Naive thymus-derived CD4-positive, alpha-beta T cell (primary cell): ENCODE data around the gene BNIP3. TPM values are rescaled to one million over a fixed set of nuclear protein-coding genes. Genes with fewer than 3 reads are reported as not detected.

Experiments
- ATAC-seq: fragments of 150-1000 bp; cut with Tn5 transposase; 2 replicates; pipeline ENCODE4 v1.10.0; 2021; ENCODE audit warnings: mild to moderate bottlenecking, moderate library complexity
- CTCF ChIA-PET: fragments of 350-600 bp; sonication (Branson Sonifier 250); formaldehyde crosslinking; loops from one replicate; lab custom pipeline; 2021; ENCODE audit warnings: antibody characterized with exemption; lab: Charles Lee
- POLR2A ChIA-PET: fragments of 350-600 bp; sonication (Branson Sonifier 250); formaldehyde crosslinking; loops from one replicate; lab custom pipeline; 2021; ENCODE audit warnings: antibody characterized with exemption, inconsistent platforms; lab: Charles Lee
- DNase-seq, 9 donors: peaks; one replicate each; pipeline versions ENCODE4 v3.0.0 to v3.0.0-alpha.2; 2020 to 2022; ENCODE audit warnings: mixed read lengths in 1 of 9
- H3K27ac ChIP-seq: one replicate; pipeline ENCODE4 v1.7.0; 2013; ENCODE audit warnings: mild to moderate bottlenecking, low read depth, low read length, moderate library complexity
- H3K27me3 ChIP-seq, 2 donors: one replicate each; pipeline ENCODE4 v1.7.0; 2013; ENCODE audit warnings: low read length in 2 of 2, mild to moderate bottlenecking in 2 of 2, moderate library complexity in 2 of 2; ENCODE audit not compliant: control insufficient read depth in 2 of 2, insufficient read depth in 2 of 2
- H3K36me3 ChIP-seq, 3 experiments: 1 replicate in 2 of 3; 2 replicates in 1 of 3; pipeline ENCODE4 v1.7.0; 2013; ENCODE audit warnings: low read length in 3 of 3, mild to moderate bottlenecking in 3 of 3, moderate library complexity in 1 of 3; ENCODE audit not compliant: insufficient read depth in 3 of 3, control insufficient read depth in 2 of 3
- H3K4me1 ChIP-seq, 2 donors: one replicate each; pipeline ENCODE4 v1.7.0; 2013; ENCODE audit warnings: low read length in 2 of 2, mild to moderate bottlenecking in 2 of 2, moderate library complexity in 1 of 2; ENCODE audit not compliant: control insufficient read depth in 2 of 2, insufficient read depth in 2 of 2
- H3K4me3 ChIP-seq: 2 replicates; pipeline ENCODE4 v1.7.0; 2013; ENCODE audit warnings: mild to moderate bottlenecking, low read length
- H3K9me3 ChIP-seq, 3 experiments: 1 replicate in 2 of 3; 2 replicates in 1 of 3; pipeline ENCODE4 v1.7.0; 2013; ENCODE audit warnings: low read length in 3 of 3; ENCODE audit not compliant: control insufficient read depth in 2 of 3
- H3K27ac Mint-ChIP-seq, 9 donors: one replicate each; pipeline ENCODE4 v1.8.0; 2020 to 2022; ENCODE audit warnings: mixed read lengths in 9 of 9, mild to moderate bottlenecking in 8 of 9, moderate library complexity in 5 of 9, inconsistent platforms in 2 of 9
- H3K27me3 Mint-ChIP-seq, 5 donors: one replicate each; pipeline ENCODE4 v1.8.0; 2021 to 2022; ENCODE audit warnings: mixed read lengths in 5 of 5, mild to moderate bottlenecking in 1 of 5
- H3K36me3 Mint-ChIP-seq, 5 donors: one replicate each; pipeline ENCODE4 v1.8.0; 2020 to 2022; ENCODE audit warnings: mixed read lengths in 5 of 5, mild to moderate bottlenecking in 3 of 5, inconsistent platforms in 1 of 5
- H3K4me1 Mint-ChIP-seq, 7 donors: one replicate each; pipeline ENCODE4 v1.8.0; 2020 to 2022; ENCODE audit warnings: mixed read lengths in 7 of 7, mild to moderate bottlenecking in 3 of 7, inconsistent platforms in 1 of 7
- H3K4me3 Mint-ChIP-seq, 10 donors: one replicate each; pipeline ENCODE4 v1.8.0; 2020 to 2022; ENCODE audit warnings: mild to moderate bottlenecking in 10 of 10, mixed read lengths in 10 of 10, moderate library complexity in 6 of 10, inconsistent platforms in 2 of 10
- H3K9me3 Mint-ChIP-seq, 11 donors: one replicate each; pipeline ENCODE4 v1.8.0; 2020 to 2022; ENCODE audit warnings: mixed read lengths in 11 of 11, mild to moderate bottlenecking in 4 of 11, inconsistent platforms in 1 of 11, moderate library complexity in 1 of 11
- intact Hi-C, 2 donors: fragments of 100-400 bp; cut with micrococcal nuclease; formaldehyde crosslinking; loops; one replicate each; pipeline ENCODE4 v1.15.1; 2023
- polyA plus RNA-seq, 2 donors: library from polyadenylated mRNA; unstranded; fragments of 300-500 nt; fragmentation: Illumina TruSeq; gene quantifications; one replicate each; pipeline ENCODE4 v1.2.3, GENCODE V29; 2021
- total RNA-seq, 6 experiments: library from RNA in 5 of 6; stranded (reverse) in 5 of 6; gene quantifications; 1 replicate in 5 of 6; 2 replicates in 1 of 6; pipeline ENCODE4 v1.2.3 and lab custom pipeline; 2021 to 2026

Gene BNIP3
- total and polyA plus RNA-seq, 7 experiments from 2014 or later: 17.7 to 81.7 (median 40.5) TPM

GRCh38 chr10:131980761-131981428, 828 bp downstream of the BNIP3 start:
- H3K36me3 ChIP-seq: no peaks in the 10 kb centered on the region
- Mint-ChIP-seq H3K4me3 (peak overlapping the region; percentile 80 to 93 (median 88)), H3K27ac (peak overlapping the region; percentile 66 to 89 (median 84)), H3K4me1 (peaks cover 27 to 56% (median 49%) of the 10 kb centered on the region in 7 donors), H3K9me3 (peaks cover 0 to 3% (median 0%) of the 10 kb centered on the region in 11 donors), H3K36me3 (peaks cover 0 to 37% (median 7%) of the 10 kb centered on the region in 5 donors), H3K27me3 (peaks cover 0 to 16% (median 0%) of the 10 kb centered on the region in 5 donors)
- H3K27ac ChIP-seq: peak overlapping the region; percentile 79
- ChIA-PET CTCF (interaction anchor here (0.6 to 1.0 kb wide), 3 partner anchors 38 to 94 kb away, joined by 3 to 4 read pairs (median 3); no protein-coding TSS in a partner anchor), POLR2A (interaction anchor here (0.5 to 4.0 kb wide), 7 partner anchors 8 to 85 kb away, joined by 3 to 34 read pairs (median 7); partner anchors contain the start of gene PPP2R2D)
- H3K9me3 ChIP-seq: no peaks in the 10 kb centered on the region
- no peaks in the 10 kb centered on the region for H3K27me3 ChIP-seq
- intact Hi-C loops: loop anchor here (1.0 to 5.0 kb wide), 8 partner anchors 8 to 1870 kb away; partner anchors contain the start of genes C10orf143 (in 2 of the 2) and LRRC27 (in 1 of the 2)
- H3K4me1 ChIP-seq: peaks cover 7 to 24% of the 10 kb centered on the region in 2 donors
- H3K4me3 ChIP-seq: peak overlapping the region; percentile 79
- ATAC-seq: no peak
- peak in 1 of 9 donors; percentile 34 for DNase-seq

GRCh38 chr10:131980321-131980720, 1.4 kb downstream of the BNIP3 start:
- Mint-ChIP-seq H3K4me1 (peaks cover 33 to 62% (median 55%) of the 10 kb centered on the region in 7 donors), H3K4me3 (peak overlapping the region; percentile 80 to 93 (median 88)), H3K9me3 (peaks cover 0 to 3% (median 0%) of the 10 kb centered on the region in 11 donors), H3K27ac (peak overlapping the region in 7 of 9 donors; percentile 68 to 96 (median 89)), H3K36me3 (peaks cover 0 to 36% (median 7%) of the 10 kb centered on the region in 5 donors), H3K27me3 (peaks cover 0 to 13% (median 0%) of the 10 kb centered on the region in 5 donors)
- DNase-seq (no peak), ATAC-seq (no peak)
- intact Hi-C loops: loop anchor here (2.0 to 5.0 kb wide), 5 partner anchors 93 to 1870 kb away; partner anchors contain the start of genes C10orf143 (in 2 of the 2) and LRRC27 (in 1 of the 2)
- ChIA-PET CTCF (interaction anchor here (0.6 to 1.0 kb wide), 2 partner anchors 37 to 93 kb away, joined by 3 read pairs; no protein-coding TSS in a partner anchor), POLR2A (interaction anchor here (0.5 to 4.0 kb wide), 4 partner anchors 8 to 80 kb away, joined by 3 to 34 read pairs (median 11); partner anchors contain the start of gene PPP2R2D)
- Histone ChIP-seq H3K27ac (peak overlapping the region; percentile 79), H3K9me3 (no peaks in the 10 kb centered on the region), H3K4me3 (no peak overlapping the region), H3K27me3 (no peaks in the 10 kb centered on the region), H3K36me3 (no peaks in the 10 kb centered on the region), H3K4me1 (peaks cover 7 to 30% of the 10 kb centered on the region in 2 donors)

GRCh38 chr10:131979821-131980270, 1.9 kb downstream of the BNIP3 start:
- Mint-ChIP-seq H3K4me3 (peak overlapping the region; percentile 74 to 88 (median 83)), H3K27me3 (peaks cover 0 to 11% (median 0%) of the 10 kb centered on the region in 5 donors), H3K9me3 (peaks cover 0 to 3% (median 0%) of the 10 kb centered on the region in 11 donors), H3K4me1 (peaks cover 37 to 67% (median 60%) of the 10 kb centered on the region in 7 donors), H3K27ac (peak overlapping the region; percentile 68 to 96 (median 92)), H3K36me3 (peaks cover 0 to 38% (median 7%) of the 10 kb centered on the region in 5 donors)
- Histone ChIP-seq H3K9me3 (no peaks in the 10 kb centered on the region), H3K4me1 (peaks cover 7 to 35% of the 10 kb centered on the region in 2 donors), H3K27ac (peak overlapping the region; percentile 54), H3K27me3 (no peaks in the 10 kb centered on the region), H3K4me3 (no peak overlapping the region), H3K36me3 (no peaks in the 10 kb centered on the region)
- intact Hi-C loops: loop anchor here (2.0 to 5.0 kb wide), 6 partner anchors 15 to 1869 kb away; partner anchors contain the start of genes C10orf143 (in 2 of the 2) and LRRC27 (in 1 of the 2)
- no peak for ATAC-seq
- CTCF ChIA-PET: interaction anchor here (1.0 kb wide), 1 partner anchor 93 kb away, joined by 3 read pairs; no protein-coding TSS in a partner anchor
- POLR2A ChIA-PET: no interaction called here
- DNase-seq: no peak

GRCh38 chr10:131979336-131979735, 2.4 kb downstream of the BNIP3 start:
- ATAC-seq: no peak
- peaks cover 7 to 40% of the 10 kb centered on the region in 2 donors for H3K4me1 ChIP-seq
- intact Hi-C loops: loop anchor here in 1 of 2 donors (2.0 kb wide), 1 partner anchor 15 kb away; no protein-coding TSS in a partner anchor
- Mint-ChIP-seq H3K36me3 (peaks cover 0 to 36% (median 7%) of the 10 kb centered on the region in 5 donors), H3K9me3 (peaks cover 0 to 3% (median 0%) of the 10 kb centered on the region in 11 donors), H3K4me3 (peak overlapping the region; percentile 71 to 88 (median 83)), H3K27me3 (peaks cover 0 to 8% (median 0%) of the 10 kb centered on the region in 5 donors), H3K27ac (peak overlapping the region; percentile 69 to 96 (median 92)), H3K4me1 (peaks cover 39 to 72% (median 65%) of the 10 kb centered on the region in 7 donors)
- ChIA-PET POLR2A (no interaction called here), CTCF (no interaction called here)
- H3K27ac ChIP-seq: peak overlapping the region; percentile 54
- no peak overlapping the region for H3K4me3 ChIP-seq
- DNase-seq: no peak
- H3K36me3 ChIP-seq: no peaks in the 10 kb centered on the region
- H3K27me3 ChIP-seq: no peaks in the 10 kb centered on the region
- H3K9me3 ChIP-seq: no peaks in the 10 kb centered on the region

- ChIA-PET POLR2A (interaction anchor here (0.6 to 1.2 kb wide), 2 partner anchors 32 to 77 kb away, joined by 3 read pairs; no protein-coding TSS in a partner anchor), CTCF (no interaction called here)
- H3K27me3 ChIP-seq: no peaks in the 10 kb centered on the region
- H3K36me3 ChIP-seq: no peaks in the 10 kb centered on the region
- Mint-ChIP-seq H3K4me3 (peak overlapping the region; percentile 71 to 88 (median 83)), H3K36me3 (peaks cover 0 to 39% (median 7%) of the 10 kb centered on the region in 5 donors), H3K9me3 (peaks cover 0 to 3% (median 0%) of the 10 kb centered on the region in 11 donors), H3K4me1 (peaks cover 41 to 77% (median 70%) of the 10 kb centered on the region in 7 donors), H3K27ac (peak overlapping the region; percentile 69 to 97 (median 92)), H3K27me3 (peaks cover 0 to 8% (median 0%) of the 10 kb centered on the region in 5 donors)
- no peak overlapping the region for H3K4me3 ChIP-seq
- no peak for ATAC-seq
- intact Hi-C loops: loop anchor here in 1 of 2 donors (2.0 kb wide), 1 partner anchor 14 kb away; no protein-coding TSS in a partner anchor
- peak overlapping the region; percentile 54 for H3K27ac ChIP-seq
- peaks cover 9 to 44% of the 10 kb centered on the region in 2 donors for H3K4me1 ChIP-seq
- H3K9me3 ChIP-seq: no peaks in the 10 kb centered on the region
- no peak for DNase-seq
Measured at GRCh38 chr10:131978851-131979250, 2.9 kb downstream of the BNIP3 start.

- peak overlapping the region; percentile 54 for H3K27ac ChIP-seq
- no peak overlapping the region for H3K4me3 ChIP-seq
- ChIA-PET POLR2A (interaction anchor here (0.6 to 1.2 kb wide), 2 partner anchors 31 to 76 kb away, joined by 3 read pairs; no protein-coding TSS in a partner anchor), CTCF (no interaction called here)
- H3K9me3 ChIP-seq: no peaks in the 10 kb centered on the region
- DNase-seq: no peak
- no peaks in the 10 kb centered on the region for H3K27me3 ChIP-seq
- Mint-ChIP-seq H3K27me3 (peaks cover 0 to 5% (median 0%) of the 10 kb centered on the region in 5 donors), H3K9me3 (peaks cover 0 to 3% (median 0%) of the 10 kb centered on the region in 11 donors), H3K4me3 (peak overlapping the region in 8 of 10 donors; percentile 11 to 88 (median 39)), H3K4me1 (peaks cover 44 to 80% (median 74%) of the 10 kb centered on the region in 7 donors), H3K27ac (peak overlapping the region; percentile 32 to 97 (median 92)), H3K36me3 (peaks cover 0 to 40% (median 7%) of the 10 kb centered on the region in 5 donors)
- ATAC-seq: no peak
- intact Hi-C loops: loop anchor here in 1 of 2 donors (2.0 kb wide), 1 partner anchor 14 kb away; no protein-coding TSS in a partner anchor
- no peaks in the 10 kb centered on the region for H3K36me3 ChIP-seq
- peaks cover 14 to 49% of the 10 kb centered on the region in 2 donors for H3K4me1 ChIP-seq
Measured at GRCh38 chr10:131978366-131978765, 3.4 kb downstream of the BNIP3 start.
